Hepatocyte (in vitro differentiated cells): ENCODE data around the gene DNAJA3.

Source experiments
- EZH2 ChIP-seq: fragments of 200-600 bp; sonication (generic); IDR thresholded peaks from 2 replicates; pipeline ENCODE4 v1.6.1; 2016; ENCODE audit warnings: antibody characterized with exemption, mild to moderate bottlenecking, borderline replicate concordance
- EZH2phosphoT487 ChIP-seq: fragments of 200-600 bp; sonication (generic); IDR thresholded peaks from one replicate; pipeline ENCODE4 v1.6.1; 2018; ENCODE audit warnings: antibody characterized with exemption, mild to moderate bottlenecking, low read depth, moderate library complexity; ENCODE audit not compliant: unreplicated experiment, severe bottlenecking
- TF ChIP-seq, protein P1 (sequence below): fragments of 200-600 bp; sonication (generic); IDR thresholded peaks from 2 replicates; pipeline ENCODE4 v1.5.1; 2016; ENCODE audit warnings: antibody characterized with exemption, mild to moderate bottlenecking; ENCODE audit not compliant: poor library complexity

DNA sequence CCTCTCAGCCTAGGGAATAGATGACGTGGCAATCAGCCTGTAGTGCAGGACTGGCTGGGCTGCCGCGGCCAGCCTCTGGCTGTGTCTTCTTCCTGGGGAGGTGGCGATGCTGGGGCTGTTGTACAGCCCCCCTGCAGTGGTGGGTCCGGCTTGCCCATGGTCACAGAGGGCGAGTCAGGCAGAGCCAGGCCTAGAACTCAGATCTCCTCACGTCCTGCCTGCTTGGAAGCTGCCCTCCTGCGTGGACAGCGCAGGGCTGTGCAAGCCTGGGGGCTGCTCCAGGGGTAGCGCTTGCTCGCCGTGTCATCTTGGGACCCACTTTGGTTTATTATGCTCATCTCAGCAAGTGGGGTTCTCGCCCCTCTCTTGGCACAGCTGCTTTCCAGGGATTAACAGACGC is 29.4 kb downstream of the DNAJA3 start:
- TF ChIP-seq, protein P1, sequence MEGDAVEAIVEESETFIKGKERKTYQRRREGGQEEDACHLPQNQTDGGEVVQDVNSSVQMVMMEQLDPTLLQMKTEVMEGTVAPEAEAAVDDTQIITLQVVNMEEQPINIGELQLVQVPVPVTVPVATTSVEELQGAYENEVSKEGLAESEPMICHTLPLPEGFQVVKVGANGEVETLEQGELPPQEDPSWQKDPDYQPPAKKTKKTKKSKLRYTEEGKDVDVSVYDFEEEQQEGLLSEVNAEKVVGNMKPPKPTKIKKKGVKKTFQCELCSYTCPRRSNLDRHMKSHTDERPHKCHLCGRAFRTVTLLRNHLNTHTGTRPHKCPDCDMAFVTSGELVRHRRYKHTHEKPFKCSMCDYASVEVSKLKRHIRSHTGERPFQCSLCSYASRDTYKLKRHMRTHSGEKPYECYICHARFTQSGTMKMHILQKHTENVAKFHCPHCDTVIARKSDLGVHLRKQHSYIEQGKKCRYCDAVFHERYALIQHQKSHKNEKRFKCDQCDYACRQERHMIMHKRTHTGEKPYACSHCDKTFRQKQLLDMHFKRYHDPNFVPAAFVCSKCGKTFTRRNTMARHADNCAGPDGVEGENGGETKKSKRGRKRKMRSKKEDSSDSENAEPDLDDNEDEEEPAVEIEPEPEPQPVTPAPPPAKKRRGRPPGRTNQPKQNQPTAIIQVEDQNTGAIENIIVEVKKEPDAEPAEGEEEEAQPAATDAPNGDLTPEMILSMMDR = no peak
- no peak for TF ChIP-seq EZH2
- TF ChIP-seq EZH2phosphoT487 = no peak
